H54 (cell line): ENCODE results near the gene CGB1.
A peak's percentile ranks its signal among the peaks of the same experiment; 100 is the strongest.
"Not testable (repeated sequence)": the region's sequence is repeated elsewhere in the genome, so short reads cannot be mapped to it uniquely, and the experiment has no call there.

ENCODE experiments used
- DNase-seq: peaks from one replicate; pipeline ENCODE4 v3.0.0; 2011; ENCODE audit warnings: low spot score, mixed read lengths; ENCODE audit not compliant: insufficient read length
- FAIRE-seq: peaks from 3 replicates; lab custom pipeline; 2011; peaks lifted over from hg19 to GRCh38; lab: Jason Lieb, UNC
- POLR2A ChIP-seq: IDR thresholded peaks from 2 replicates; pipeline ENCODE4 v1.6.1; 2011; ENCODE audit warnings: low read depth, mild to moderate bottlenecking, low read length

Gene CGB1

DNA sequence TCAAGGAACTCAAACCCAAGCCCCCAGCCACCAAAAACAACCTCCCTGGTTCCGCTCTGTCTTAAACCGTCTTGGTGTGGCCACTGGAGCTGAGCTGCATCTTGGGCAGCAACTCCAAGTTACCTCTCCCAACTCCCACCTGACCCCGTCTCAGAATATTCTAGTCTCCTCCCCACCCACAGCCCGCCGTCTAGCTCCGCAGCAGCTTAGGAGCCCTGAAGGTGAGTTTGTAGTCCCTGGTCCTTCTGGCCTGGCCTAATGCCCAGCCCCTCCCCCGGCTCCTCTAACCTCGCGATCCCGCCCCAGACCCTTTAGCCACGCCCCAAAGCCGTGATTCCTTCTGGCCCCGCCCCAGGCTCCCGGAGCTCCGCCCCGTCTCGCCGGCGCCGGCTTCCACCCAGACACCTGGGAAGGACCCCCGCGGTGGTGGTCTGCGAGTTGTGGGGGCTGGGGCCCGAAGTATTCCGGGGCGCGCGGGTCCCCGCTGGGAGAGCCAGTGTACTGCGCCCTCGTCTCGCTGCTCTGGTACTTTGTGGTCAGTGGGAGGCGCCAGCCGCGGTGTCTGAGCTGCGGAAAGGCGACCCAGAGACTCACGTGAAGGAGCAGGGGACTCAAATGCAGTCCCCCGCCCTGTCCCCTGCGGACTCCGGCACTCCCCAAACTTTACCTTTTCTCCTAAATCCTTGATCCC, 17.3 kb downstream of the CGB1 start:
- DNase-seq (peak; percentile 37), FAIRE-seq (no peak)
- no peak for TF ChIP-seq POLR2A

GRCh38 chr19:49018388-49019241, 18.1 kb downstream of the CGB1 start:
- TF ChIP-seq POLR2A = peak; percentile 23; the same call in 1 of the 2 replicates
- not testable (repeated sequence) for FAIRE-seq, DNase-seq

GRCh38 chr19:49017666-49018351, 18.9 kb downstream of the CGB1 start:
- DNase-seq (peak; percentile 59), FAIRE-seq (no peak)
- TF ChIP-seq POLR2A = 0 out of 2 replicates have a peak, but pooled peaks have one; percentile 19

DNA sequence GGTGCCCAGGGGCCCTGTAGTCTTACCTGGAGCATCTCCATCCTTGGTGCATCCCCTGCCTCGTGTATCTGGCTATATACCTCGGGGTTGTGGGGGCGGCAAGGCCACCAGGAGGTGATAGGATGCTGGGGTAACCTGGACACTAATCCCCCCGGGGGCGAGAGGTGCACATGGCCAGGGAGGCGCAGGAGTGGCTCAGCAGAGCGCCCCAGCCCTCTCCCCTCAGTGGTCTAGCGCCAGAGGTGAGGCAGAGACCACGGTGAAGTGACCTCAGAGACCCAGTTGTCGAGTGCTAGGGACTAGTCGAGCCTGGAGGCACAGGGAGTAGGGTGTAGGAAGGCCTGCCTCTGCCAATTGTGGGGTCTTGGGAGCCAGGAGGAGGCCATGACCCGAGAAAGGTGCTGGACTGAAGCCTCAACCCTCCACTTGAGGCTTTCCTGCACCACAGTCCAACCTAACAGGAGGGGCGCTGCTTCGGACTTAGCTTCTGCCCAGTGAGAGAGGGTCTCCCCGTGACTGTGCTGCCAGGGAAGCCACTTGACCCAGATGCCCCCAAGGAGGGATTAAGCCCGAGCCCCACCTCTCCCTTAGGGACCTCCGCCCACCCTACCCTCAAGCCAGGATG, 19.5 kb downstream of the CGB1 start, which contains the start of gene LHB:
Gene LHB, minus strand, starts transcription at position 51 of the 625 bp plus-strand sequence. Its CDS starts 10 bp downstream, at position 41.
- no peak for TF ChIP-seq POLR2A
- DNase-seq (no peak), FAIRE-seq (no peak)

DNA sequence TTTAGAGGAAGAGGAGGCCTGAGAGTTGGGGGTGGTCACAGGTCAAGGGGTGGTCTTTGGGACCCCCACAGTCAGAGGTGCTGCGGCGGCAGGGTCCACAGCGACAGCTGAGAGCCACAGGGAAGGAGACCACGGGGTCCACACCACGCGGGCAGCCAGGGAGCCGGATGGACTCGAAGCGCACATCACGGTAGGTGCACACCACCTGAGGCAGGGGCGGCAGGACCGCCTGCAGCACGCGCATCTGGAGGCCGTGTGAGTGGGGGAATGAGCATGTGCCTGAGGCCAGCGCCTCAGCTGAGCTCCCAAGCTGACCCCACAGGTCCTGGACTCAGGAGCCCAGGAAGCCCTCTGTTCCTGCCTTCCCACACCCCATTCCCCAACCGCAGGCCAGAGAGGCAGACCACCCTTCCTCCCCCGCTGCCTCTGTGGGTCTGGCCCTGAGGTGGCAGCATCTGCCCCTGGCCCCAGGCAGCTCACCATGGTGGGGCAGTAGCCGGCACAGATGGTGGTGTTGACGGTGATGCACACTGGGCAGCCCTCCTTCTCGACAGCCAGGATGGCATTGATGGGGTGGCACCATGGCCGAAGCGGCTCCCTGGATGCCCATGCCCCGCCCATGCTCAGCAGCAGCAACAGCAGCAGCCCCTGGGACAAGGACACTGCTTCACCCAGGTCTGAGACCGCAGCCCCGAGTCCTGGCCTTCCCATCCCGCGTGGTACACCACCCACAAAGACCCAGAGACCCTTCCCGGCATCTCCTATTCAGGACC, 20.4 kb downstream of the CGB1 start:
- DNase-seq = no peak
- no peak for TF ChIP-seq POLR2A
- FAIRE-seq = no peak

GRCh38 chr19:49014870-49015255, 21.8 kb downstream of the CGB1 start:
- FAIRE-seq (no peak), DNase-seq (no peak)
- TF ChIP-seq POLR2A = no peak

DNA sequence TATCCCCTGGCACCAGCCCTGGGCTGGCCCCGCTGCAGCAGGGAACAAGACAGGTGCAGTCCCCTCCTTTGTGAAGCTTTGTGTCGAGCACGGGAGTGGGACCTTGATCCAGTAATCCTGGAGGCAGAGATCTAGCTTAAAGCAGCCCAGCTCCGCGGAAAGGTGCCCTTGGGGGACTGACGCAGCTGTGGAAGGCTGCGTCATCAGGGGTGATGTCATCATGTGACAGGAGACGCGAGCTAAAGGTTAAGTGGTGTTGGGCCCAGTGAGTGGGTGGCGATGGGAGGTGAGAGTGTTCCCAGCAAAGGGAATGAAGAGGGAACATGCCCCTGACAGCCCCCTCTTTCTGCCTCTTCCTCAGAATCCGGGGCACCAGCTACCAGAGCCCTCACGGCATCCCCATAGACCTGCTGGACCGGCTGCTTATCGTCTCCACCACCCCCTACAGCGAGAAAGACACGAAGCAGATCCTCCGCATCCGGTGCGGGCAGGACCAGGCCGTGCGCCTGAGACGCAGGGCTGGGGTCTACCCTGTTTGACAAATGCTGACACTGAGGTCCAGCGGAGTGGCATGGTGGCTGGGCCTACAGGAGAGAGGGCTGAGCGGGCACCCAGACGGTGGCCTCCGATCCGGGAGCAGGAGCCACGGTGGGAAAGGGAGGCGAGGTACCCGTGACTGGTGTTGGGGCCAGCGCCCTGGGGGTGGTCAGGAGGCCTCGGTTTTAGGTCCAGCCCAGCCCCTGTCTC, 22.4 kb downstream of the CGB1 start:
- TF ChIP-seq POLR2A = no peak
- FAIRE-seq (no peak), DNase-seq (no peak)

- DNase-seq = no peak
Observed at GRCh38 chr19:49011194-49011593, 25.5 kb downstream of the CGB1 start.

GRCh38 chr19:49010453-49010852, 26.2 kb downstream of the CGB1 start:
- no peak for TF ChIP-seq POLR2A
- FAIRE-seq (no peak), DNase-seq (no peak)

More at GRCh38 chr19:49011194-49011593, 25.5 kb downstream of the CGB1 start:
- no peak for FAIRE-seq
- no peak for TF ChIP-seq POLR2A

GRCh38 chr19:49009828-49010227, 26.9 kb downstream of the CGB1 start:
- TF ChIP-seq POLR2A = no peak
- DNase-seq = no peak
- no peak for FAIRE-seq

DNA sequence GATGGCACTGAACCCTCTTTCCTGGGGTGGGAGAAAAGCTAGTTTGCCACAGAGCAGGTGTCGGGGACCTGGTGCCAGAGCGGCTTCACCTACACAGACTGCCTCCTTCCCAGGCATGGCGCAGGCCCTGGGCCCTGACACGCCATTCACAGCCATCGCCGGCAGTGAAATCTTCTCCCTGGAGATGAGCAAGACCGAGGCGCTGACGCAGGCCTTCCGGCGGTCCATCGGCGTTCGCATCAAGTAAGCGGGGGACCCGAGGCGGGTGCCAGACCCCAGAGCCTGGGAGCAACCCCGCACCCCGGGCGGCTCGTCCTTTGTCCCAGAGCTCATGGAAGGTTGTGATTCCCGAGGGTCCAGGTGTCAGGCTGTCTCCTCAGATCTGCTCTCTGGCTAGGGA, 29.8 kb downstream of the CGB1 start:
- DNase-seq (no peak), FAIRE-seq (no peak)
- TF ChIP-seq POLR2A = no peak
